ENCODE results near the gene ARFGEF3.

DNA sequence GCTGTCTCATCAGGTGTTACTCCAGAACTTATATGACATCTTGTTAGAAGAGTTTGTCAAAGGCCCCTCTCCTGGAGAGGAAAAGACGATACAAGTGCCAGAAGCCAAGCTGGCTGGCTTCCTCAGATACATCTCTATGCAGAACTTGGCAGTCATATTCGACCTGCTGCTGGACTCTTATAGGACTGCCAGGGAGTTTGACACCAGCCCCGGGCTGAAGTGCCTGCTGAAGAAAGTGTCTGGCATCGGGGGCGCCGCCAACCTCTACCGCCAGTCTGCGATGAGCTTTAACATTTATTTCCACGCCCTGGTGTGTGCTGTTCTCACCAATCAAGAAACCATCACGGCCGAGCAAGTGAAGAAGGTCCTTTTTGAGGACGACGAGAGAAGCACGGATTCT lies 172.3 kb downstream of the ARFGEF3 start:
- no peak for TF ChIP-seq ZNF121 (CRISPR knock-in tag; IDR thresholded peaks at IDR 0.05)
- TF ChIP-seq, protein P1, sequence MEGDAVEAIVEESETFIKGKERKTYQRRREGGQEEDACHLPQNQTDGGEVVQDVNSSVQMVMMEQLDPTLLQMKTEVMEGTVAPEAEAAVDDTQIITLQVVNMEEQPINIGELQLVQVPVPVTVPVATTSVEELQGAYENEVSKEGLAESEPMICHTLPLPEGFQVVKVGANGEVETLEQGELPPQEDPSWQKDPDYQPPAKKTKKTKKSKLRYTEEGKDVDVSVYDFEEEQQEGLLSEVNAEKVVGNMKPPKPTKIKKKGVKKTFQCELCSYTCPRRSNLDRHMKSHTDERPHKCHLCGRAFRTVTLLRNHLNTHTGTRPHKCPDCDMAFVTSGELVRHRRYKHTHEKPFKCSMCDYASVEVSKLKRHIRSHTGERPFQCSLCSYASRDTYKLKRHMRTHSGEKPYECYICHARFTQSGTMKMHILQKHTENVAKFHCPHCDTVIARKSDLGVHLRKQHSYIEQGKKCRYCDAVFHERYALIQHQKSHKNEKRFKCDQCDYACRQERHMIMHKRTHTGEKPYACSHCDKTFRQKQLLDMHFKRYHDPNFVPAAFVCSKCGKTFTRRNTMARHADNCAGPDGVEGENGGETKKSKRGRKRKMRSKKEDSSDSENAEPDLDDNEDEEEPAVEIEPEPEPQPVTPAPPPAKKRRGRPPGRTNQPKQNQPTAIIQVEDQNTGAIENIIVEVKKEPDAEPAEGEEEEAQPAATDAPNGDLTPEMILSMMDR (IDR thresholded peaks at IDR 0.05), result no peak
- TF ChIP-seq ZNF232 (CRISPR knock-in tag; IDR thresholded peaks at IDR 0.05), result no peak
- TF ChIP-seq, protein P2, sequence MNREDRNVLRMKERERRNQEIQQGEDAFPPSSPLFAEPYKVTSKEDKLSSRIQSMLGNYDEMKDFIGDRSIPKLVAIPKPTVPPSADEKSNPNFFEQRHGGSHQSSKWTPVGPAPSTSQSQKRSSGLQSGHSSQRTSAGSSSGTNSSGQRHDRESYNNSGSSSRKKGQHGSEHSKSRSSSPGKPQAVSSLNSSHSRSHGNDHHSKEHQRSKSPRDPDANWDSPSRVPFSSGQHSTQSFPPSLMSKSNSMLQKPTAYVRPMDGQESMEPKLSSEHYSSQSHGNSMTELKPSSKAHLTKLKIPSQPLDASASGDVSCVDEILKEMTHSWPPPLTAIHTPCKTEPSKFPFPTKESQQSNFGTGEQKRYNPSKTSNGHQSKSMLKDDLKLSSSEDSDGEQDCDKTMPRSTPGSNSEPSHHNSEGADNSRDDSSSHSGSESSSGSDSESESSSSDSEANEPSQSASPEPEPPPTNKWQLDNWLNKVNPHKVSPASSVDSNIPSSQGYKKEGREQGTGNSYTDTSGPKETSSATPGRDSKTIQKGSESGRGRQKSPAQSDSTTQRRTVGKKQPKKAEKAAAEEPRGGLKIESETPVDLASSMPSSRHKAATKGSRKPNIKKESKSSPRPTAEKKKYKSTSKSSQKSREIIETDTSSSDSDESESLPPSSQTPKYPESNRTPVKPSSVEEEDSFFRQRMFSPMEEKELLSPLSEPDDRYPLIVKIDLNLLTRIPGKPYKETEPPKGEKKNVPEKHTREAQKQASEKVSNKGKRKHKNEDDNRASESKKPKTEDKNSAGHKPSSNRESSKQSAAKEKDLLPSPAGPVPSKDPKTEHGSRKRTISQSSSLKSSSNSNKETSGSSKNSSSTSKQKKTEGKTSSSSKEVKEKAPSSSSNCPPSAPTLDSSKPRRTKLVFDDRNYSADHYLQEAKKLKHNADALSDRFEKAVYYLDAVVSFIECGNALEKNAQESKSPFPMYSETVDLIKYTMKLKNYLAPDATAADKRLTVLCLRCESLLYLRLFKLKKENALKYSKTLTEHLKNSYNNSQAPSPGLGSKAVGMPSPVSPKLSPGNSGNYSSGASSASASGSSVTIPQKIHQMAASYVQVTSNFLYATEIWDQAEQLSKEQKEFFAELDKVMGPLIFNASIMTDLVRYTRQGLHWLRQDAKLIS (CRISPR knock-in tag; IDR thresholded peaks at IDR 0.05; ENCODE audit: borderline replicate concordance), result no peak
- TF ChIP-seq NFE2L1 (CRISPR knock-in tag; IDR thresholded peaks at IDR 0.05), result no peak
- no peak for TF ChIP-seq GTF2I (CRISPR knock-in tag; conservative IDR thresholded peaks at IDR 0.05)
- TF ChIP-seq, protein P3, sequence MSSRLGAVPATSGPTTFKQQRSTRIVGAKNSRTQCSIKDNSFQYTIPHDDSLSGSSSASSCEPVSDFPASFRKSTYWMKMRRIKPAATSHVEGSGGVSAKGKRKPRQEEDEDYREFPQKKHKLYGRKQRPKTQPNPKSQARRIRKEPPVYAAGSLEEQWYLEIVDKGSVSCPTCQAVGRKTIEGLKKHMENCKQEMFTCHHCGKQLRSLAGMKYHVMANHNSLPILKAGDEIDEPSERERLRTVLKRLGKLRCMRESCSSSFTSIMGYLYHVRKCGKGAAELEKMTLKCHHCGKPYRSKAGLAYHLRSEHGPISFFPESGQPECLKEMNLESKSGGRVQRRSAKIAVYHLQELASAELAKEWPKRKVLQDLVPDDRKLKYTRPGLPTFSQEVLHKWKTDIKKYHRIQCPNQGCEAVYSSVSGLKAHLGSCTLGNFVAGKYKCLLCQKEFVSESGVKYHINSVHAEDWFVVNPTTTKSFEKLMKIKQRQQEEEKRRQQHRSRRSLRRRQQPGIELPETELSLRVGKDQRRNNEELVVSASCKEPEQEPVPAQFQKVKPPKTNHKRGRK (CRISPR knock-in tag; IDR thresholded peaks at IDR 0.05; ENCODE audit: borderline replicate concordance), result no peak
- TF ChIP-seq FOXJ3 (CRISPR knock-in tag; IDR thresholded peaks at IDR 0.05; ENCODE audit: borderline replicate concordance), result no peak
- TF ChIP-seq, protein P4, sequence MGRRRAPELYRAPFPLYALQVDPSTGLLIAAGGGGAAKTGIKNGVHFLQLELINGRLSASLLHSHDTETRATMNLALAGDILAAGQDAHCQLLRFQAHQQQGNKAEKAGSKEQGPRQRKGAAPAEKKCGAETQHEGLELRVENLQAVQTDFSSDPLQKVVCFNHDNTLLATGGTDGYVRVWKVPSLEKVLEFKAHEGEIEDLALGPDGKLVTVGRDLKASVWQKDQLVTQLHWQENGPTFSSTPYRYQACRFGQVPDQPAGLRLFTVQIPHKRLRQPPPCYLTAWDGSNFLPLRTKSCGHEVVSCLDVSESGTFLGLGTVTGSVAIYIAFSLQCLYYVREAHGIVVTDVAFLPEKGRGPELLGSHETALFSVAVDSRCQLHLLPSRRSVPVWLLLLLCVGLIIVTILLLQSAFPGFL (CRISPR knock-in tag; IDR thresholded peaks at IDR 0.05; ENCODE audit: borderline replicate concordance), result no peak
- TF ChIP-seq, protein P5, sequence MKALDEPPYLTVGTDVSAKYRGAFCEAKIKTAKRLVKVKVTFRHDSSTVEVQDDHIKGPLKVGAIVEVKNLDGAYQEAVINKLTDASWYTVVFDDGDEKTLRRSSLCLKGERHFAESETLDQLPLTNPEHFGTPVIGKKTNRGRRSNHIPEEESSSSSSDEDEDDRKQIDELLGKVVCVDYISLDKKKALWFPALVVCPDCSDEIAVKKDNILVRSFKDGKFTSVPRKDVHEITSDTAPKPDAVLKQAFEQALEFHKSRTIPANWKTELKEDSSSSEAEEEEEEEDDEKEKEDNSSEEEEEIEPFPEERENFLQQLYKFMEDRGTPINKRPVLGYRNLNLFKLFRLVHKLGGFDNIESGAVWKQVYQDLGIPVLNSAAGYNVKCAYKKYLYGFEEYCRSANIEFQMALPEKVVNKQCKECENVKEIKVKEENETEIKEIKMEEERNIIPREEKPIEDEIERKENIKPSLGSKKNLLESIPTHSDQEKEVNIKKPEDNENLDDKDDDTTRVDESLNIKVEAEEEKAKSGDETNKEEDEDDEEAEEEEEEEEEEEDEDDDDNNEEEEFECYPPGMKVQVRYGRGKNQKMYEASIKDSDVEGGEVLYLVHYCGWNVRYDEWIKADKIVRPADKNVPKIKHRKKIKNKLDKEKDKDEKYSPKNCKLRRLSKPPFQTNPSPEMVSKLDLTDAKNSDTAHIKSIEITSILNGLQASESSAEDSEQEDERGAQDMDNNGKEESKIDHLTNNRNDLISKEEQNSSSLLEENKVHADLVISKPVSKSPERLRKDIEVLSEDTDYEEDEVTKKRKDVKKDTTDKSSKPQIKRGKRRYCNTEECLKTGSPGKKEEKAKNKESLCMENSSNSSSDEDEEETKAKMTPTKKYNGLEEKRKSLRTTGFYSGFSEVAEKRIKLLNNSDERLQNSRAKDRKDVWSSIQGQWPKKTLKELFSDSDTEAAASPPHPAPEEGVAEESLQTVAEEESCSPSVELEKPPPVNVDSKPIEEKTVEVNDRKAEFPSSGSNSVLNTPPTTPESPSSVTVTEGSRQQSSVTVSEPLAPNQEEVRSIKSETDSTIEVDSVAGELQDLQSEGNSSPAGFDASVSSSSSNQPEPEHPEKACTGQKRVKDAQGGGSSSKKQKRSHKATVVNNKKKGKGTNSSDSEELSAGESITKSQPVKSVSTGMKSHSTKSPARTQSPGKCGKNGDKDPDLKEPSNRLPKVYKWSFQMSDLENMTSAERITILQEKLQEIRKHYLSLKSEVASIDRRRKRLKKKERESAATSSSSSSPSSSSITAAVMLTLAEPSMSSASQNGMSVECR (CRISPR knock-in tag; IDR thresholded peaks at IDR 0.05; ENCODE audit: borderline replicate concordance), result no peak
- TF ChIP-seq, protein P6, sequence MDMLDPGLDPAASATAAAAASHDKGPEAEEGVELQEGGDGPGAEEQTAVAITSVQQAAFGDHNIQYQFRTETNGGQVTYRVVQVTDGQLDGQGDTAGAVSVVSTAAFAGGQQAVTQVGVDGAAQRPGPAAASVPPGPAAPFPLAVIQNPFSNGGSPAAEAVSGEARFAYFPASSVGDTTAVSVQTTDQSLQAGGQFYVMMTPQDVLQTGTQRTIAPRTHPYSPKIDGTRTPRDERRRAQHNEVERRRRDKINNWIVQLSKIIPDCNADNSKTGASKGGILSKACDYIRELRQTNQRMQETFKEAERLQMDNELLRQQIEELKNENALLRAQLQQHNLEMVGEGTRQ (CRISPR knock-in tag; IDR thresholded peaks at IDR 0.05), result no peak
- TF ChIP-seq SMAD4 (CRISPR knock-in tag; IDR thresholded peaks at IDR 0.05), result no peak
- no peak for TF ChIP-seq ETV6 (CRISPR knock-in tag; IDR thresholded peaks at IDR 0.05)
- TF ChIP-seq, protein P7, sequence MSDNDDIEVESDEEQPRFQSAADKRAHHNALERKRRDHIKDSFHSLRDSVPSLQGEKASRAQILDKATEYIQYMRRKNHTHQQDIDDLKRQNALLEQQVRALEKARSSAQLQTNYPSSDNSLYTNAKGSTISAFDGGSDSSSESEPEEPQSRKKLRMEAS (CRISPR knock-in tag; IDR thresholded peaks at IDR 0.05), result no peak
